Stimulated activated CD4-positive, alpha-beta T cell treated with anti-CD3 and anti-CD28 coated beads, Interleukin-4, amount 100 ng/mL, for 1 hour (primary cell): ENCODE measurements around the gene PHB1.

ENCODE experiments used
- DNase-seq: peaks from one replicate; pipeline ENCODE4 v3.0.0-alpha.2; 2020

PHB1 gene

GRCh38 chr17:49414622-49415350 is at the start of gene PHB1:
PHB1 (minus strand) TSS chr17:49414882; CDS start chr17:49413264, 1,618 bp downstream.
- peak; percentile 91 for DNase-seq

GRCh38 chr17:49464049-49464448 is 49.4 kb upstream of the PHB1 start:
- no peak for DNase-seq

GRCh38 chr17:49461580-49461979 is 46.9 kb upstream of the PHB1 start:
- no peak for DNase-seq

- no peak for DNase-seq
Observed at GRCh38 chr17:49460401-49460800, 45.7 kb upstream of the PHB1 start.

GRCh38 chr17:49459401-49459984 is 44.8 kb upstream of the PHB1 start:
- DNase-seq, result no peak

GRCh38 chr17:49457564-49458535 is 43.2 kb upstream of the PHB1 start:
- no peak for DNase-seq

GRCh38 chr17:49456183-49456965 is 41.7 kb upstream of the PHB1 start:
- no peak for DNase-seq

GRCh38 chr17:49455272-49455861 is 40.7 kb upstream of the PHB1 start:
- DNase-seq, result no peak

- no peak for DNase-seq
Observed at GRCh38 chr17:49454050-49454449, 39.4 kb upstream of the PHB1 start.

- DNase-seq, result no peak
Observed at GRCh38 chr17:49452661-49453060, 38.0 kb upstream of the PHB1 start.

- no peak for DNase-seq
Observed at GRCh38 chr17:49452201-49452600, 37.5 kb upstream of the PHB1 start.

GRCh38 chr17:49450735-49451134 is 36.1 kb upstream of the PHB1 start:
- DNase-seq, result no peak

GRCh38 chr17:49450181-49450580 is 35.5 kb upstream of the PHB1 start:
- DNase-seq, result no peak

GRCh38 chr17:49447628-49448302 is 33.1 kb upstream of the PHB1 start:
- DNase-seq, result no peak

- no peak for DNase-seq
Observed at GRCh38 chr17:49445591-49445990, 30.9 kb upstream of the PHB1 start.

GRCh38 chr17:49444384-49444783 is 29.7 kb upstream of the PHB1 start:
- DNase-seq, result no peak

GRCh38 chr17:49443862-49444261 is 29.2 kb upstream of the PHB1 start:
- no peak for DNase-seq

- DNase-seq, result no peak
Observed at GRCh38 chr17:49442041-49442440, 27.4 kb upstream of the PHB1 start.

GRCh38 chr17:49441578-49441977 is 26.9 kb upstream of the PHB1 start:
- no peak for DNase-seq

- no peak for DNase-seq
Observed at GRCh38 chr17:49440581-49440980, 25.9 kb upstream of the PHB1 start.

GRCh38 chr17:49439673-49440571 is 25.2 kb upstream of the PHB1 start:
- no peak for DNase-seq
